ENCODE results near the gene CNNM4.

GRCh38 chr2:96811917-96812316 lies 51.2 kb downstream of the CNNM4 start:
- TF ChIP-seq CTCF (IDR thresholded peaks at IDR 0.05), result no peak
- no peak for TF ChIP-seq EZH2 (IDR thresholded peaks at IDR 0.05)
